GM18505 (cell line): ENCODE measurements around the gene NHERF2.

Source experiments
- ATAC-seq: cut with Tn5 transposase; IDR thresholded peaks from one replicate; pipeline ENCODE4 v1.9.1; 2021; ENCODE audit not compliant: unreplicated experiment
- POLR2A ChIP-seq: IDR thresholded peaks from 4 replicates; pipeline ENCODE4 v1.6.1; 2011; ENCODE audit warnings: borderline replicate concordance; ENCODE audit not compliant: insufficient read depth, insufficient read length; ENCODE audit errors: extremely low read depth

NHERF2 gene

DNA sequence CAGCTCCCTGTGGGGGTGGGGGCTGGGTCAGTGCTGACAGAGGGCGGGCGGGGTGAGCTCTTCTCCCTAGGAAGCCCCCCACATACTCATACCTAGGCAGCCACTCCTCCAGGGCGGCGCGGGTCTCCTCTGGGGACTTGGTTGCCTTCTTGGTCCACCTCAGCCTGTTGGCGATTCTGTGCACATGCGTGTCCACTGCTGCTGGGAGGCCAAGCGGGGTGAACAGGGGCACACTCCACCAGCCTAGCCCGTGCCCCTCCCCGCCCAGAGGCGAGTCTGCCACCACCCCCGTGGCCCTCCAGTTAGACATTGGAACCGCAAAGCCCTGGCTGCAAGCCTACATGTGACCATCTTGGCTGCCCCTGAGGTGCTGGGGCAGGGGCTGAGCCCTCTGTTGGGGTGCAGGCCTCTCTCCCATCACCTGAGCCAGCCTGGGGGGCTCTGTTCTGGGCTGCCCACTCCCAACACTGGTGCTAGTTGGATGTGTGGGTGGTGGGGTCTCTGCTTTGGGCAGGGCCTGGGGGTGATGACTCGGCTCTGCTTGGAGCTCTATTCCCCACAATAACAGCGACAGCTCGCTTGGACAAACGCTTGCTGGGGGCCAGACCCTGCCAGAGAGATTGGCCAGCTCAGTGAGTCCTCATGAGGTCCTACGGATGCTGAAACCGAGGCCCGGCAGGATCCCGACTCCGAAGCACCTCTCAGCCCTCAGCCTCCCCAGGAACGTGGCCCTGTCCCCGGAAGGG, 13.5 kb downstream of the NHERF2 start:
- no peak for ATAC-seq

DNA sequence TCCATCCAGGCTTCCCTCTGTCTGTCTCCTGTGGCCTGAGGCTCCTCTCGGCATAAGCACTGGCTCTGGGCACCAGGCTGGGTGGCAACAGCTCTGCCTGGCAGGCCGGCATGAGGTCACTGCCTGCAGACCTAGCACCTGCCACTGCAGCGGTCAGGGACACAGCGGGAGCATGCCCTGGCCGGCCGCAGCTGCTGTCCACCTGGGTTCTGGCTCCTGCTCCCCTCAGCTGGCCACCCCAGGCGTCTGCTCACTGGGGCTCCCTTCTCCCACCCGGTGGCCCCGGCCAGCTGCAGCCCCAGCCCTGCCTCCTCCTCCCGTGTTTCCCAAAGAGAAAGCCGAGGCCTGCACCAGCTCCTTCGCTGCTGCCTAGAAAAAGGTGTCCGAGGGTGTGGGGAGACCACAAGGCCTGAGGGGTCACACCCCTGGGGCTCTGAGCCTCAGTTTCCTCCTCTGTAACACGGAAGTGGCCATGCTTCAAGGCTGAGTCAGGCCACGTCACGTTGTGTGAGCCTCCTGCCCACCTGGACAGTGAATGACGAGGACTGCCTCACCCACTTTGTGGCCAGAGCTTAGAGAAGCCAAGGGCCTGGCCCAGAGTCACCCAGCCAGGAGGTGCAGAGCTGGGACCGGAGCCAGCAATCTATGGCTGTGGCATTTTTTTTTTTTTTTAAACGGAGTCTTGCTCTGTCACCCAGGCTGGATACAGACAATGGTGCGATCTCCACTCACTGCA, 14.3 kb downstream of the NHERF2 start:
- no peak for ATAC-seq
- TF ChIP-seq POLR2A, result no peak

More for the DNA sequence above, 13.5 kb downstream of the NHERF2 start:
- no peak for TF ChIP-seq POLR2A

DNA sequence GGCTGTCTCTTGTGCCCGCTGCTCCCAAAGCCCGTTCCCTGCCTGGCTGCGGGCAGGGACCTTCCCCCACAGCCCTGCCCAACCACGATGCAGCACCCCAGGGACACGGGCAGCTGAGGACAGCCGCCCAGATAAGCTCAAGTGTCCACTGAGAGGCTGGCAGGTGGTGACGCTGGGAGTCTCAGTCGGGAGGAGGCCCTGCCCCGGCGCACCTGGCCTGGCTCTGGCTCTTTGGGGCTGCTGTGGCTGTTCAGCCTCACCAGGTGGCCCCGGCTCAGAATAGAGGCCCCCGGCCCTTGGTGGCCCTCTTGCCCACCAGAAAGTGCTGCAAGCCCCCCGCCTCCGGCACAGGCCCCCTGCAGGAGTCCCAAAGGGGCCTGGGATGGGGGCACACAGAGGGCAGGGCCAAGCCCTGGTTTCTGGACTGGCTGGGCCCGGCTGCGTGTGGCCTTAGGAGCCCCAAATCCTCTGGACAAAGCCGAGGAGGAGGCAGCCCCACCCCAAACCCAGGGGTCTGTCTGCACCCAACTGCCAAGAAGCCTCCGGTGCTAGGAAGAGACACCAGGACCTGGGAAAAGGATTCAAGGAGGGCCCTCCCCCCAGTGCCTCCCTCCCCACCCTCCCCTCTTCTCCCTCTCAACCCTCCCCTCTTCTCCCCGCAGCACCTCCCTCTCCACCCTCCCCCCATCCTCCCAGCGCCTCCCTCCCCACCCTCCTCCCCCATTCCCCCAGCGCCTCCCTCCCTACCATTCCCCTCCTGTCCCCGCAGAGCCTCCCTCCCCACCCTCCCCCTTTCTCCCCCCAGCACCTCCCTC, 15.7 kb downstream of the NHERF2 start:
- no peak for ATAC-seq
- TF ChIP-seq POLR2A, result no peak

DNA sequence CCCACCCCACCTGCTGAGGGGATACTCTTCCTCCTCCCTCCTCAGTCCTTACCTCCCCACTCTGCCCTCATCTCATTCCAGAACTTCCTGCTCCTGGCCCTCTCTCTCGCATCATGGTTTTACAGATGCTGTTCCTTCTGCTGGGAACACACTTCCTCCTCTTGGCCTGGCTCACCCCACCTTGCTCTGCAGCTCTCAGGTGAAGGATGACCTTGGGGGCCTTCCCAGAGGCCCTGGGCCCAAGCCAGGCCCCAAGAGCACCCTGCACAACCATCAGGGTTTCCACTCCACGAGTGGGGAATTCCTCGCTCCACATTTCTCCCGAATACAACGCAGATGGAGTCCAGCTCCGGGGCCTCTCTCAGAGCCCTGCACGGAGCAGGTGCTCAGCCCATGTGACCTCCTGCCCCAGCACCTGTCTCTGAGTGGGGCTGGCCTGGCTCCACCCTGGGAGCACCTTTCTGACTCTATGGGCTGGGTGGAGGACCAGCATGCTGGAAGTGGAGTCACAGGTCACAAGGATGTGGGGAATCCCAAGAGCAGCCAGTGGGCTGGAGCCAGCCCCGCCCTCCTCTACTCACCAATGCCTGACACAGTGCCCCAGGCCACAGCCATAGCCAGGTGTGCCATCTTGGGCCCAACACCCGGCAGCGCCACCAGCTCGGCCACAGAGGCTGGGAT, 16.4 kb downstream of the NHERF2 start:
- no peak for ATAC-seq
- TF ChIP-seq POLR2A, result no peak

DNA sequence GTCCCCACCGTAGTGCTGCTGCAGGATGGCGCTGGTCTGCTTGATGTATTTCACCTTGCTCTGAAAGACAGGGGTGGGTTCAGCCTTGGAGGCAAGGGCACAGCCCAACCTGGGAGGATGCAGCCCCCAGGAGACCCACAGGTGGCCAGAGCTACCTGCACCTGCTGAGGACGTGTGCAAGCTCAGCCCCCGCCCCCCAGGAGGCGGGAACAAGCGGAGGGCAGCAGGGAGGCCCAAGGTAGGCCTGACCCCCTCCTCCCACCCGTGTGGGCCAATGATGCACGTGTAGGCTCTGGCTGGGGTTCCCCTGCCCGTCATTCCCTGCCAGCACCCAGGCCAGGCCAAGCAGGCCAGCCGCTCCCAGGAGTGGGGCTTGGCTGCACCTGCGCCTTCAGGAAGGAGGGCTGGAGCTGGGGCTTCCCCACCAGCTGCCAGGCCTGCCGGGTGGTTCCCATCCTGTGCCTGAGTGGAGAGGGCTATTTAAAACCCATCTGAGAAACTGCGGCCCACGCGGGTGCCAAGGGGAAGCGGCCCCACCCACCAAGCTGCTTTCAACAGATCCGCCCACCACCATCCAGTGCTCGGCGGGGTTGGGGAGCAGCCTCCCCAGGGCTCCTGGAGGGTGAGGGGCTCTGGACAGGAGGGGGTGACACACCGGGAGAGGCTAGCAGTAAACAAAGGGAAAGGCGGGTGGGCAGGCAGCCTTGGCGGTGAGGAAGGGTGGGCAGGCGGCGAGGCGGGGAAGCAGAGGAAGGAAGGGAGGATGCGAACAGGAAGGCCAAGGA, 17.2 kb downstream of the NHERF2 start:
- TF ChIP-seq POLR2A, result no peak
- no peak for ATAC-seq

DNA sequence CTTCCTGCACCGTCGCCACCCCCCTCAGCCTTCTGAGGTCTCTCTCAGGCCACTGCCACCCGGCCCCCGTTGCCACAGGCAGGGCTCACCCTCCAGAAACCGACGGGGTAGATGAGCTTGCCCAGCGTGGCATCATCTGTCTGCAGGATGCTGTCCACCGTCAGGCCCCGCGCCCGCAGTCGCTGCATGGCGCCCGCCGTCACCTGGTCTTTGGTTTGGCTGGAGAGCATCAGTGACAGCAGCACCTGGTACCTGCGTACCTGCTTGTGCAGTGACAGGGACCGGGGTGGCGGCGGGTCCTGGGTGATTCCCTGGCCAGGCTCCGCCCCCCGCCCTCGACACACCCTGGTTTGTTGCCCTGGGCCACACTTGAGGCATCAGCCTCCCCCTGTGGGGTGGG, 17.8 kb downstream of the NHERF2 start:
- no peak for TF ChIP-seq POLR2A

DNA sequence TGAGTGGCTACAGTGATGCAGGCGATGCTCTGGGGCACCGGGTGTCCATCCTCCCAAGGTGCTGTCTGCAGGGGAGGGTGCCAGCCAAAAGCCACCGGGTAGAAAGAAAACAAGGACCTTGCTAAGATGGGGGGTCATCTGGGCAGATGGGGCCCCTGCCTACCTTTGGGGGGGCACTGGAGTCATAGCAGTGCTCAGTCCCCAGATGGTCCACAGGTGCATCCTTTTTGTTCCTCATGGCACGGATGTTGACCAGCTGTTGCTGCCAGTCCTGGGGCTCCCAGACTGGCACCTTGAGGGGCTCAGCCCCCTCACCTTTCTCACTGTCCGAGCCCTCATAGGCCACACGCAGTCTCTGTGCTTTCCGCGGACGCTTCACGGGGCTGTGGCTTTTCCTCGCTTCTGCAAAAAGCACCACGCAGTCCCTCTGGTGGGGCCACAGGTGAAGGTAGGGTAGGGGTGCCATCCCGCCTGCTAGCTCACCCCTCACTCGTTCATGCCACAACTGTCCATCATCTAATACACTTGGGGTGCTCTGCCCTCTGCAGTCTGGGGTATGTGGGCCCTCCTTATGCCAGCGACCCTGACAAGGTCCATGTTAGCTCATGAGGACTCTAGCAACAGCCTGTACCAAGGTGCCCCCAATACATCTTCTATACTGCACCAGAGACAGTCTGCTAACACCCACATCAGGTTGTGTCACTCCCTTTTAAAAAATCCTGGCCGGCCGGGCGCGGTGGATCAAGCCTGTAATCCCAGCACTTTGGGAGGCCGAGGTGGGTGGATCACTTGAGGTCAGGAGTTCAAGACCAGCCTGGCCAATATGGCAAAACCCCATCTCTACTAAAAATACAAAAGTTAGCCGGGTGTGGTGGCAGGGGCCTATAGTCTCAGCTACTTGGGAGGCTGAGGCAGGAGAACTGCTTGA, 19.5 kb downstream of the NHERF2 start:
- ATAC-seq, result no peak
- TF ChIP-seq POLR2A, result no peak

More for the DNA sequence above, 17.8 kb downstream of the NHERF2 start:
- ATAC-seq, result no peak

DNA sequence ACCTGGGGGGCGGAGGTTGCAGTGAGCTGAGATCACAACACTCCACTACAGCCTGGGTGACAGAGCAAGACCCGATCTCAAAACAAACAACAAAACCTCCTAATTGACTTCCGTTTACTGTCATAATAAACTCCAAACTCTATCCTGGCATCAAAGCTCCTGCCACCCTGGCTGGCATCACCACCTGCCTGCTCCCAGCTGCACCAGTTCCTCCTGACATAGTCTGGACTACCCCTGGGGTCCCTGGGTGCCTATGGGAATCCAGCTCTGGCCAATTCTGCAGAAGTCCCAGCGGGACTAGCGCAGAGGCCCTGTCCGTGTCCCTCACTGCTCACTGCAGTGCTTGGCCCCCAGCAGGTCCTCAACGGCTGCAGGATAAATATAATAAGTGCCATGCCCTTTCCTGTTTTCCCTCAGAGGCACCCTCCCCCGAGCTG, 20.2 kb downstream of the NHERF2 start:
- no peak for TF ChIP-seq POLR2A
- ATAC-seq, result no peak

DNA sequence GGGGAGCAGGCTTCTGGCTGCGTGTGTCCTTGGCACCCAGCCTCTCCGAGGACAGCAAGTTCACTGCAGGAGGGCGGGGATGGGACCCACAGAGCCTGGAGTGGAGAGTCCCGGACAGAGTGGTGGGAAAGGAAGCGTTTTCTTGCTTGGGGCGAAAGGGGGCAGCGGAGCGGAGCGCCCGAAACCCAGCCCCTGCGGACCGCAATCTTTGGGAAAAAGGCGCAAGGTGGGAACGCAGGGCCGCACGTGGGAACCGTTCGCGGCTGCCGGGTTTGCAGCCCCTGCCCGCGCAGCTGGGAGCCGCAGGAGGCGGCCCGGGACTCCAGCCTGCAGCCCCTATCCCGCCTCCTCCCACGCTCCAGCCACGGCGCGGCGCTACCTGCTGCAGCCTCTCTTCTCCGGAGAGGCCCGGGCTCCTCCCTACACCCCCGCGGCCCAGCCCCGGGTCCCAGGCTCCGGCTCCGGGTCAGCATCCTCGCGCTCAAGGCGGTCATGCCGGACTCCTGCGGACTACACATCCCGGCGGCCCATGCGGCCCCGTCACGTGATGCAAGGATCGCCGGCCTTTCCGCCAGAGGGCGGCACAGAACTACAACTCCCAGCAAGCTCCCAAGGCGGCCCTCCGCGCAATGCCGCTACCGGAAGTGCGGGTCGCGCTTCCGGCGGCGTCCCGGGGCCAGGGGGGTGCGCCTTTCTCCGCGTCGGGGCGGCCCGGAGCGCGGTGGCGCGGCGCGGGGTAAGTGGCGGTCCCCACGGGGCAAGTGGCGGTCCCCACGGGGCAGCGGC, 20.8 kb downstream of the NHERF2 start, which contains the start of the genes NTHL1 and TSC2:
Gene NTHL1, minus strand, starts transcription at position 505 of the 786 bp plus-strand sequence. Its CDS starts 11 bp downstream, at position 494.
Gene TSC2, plus strand, starts transcription at position 656 of the 786 bp plus-strand sequence. CDS start 631 bp downstream, outside the sequence.
- peak; percentile 88 for ATAC-seq
- TF ChIP-seq POLR2A, result peak; percentile 76

DNA sequence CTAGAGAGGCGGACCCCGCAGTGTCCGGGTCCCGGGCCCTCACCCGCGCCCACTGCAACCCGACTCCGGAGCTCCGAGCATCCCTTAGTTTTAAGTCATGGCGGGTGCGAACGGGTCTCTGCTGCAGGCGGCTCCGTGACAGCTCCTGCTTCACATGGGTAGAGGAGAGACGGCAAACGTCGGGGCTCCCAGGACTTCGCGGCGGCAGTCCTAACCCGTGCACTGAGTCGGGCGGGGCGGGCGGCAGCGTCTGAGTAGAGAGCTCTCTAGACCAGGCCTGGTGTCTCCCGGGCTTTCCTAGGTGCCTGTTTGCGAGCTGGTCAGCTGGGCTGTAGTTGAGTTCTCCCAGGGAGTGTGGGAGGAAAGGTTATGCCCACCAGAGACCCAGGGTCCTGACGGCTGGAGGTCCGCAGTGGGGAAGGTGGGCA, 21.4 kb downstream of the NHERF2 start:
- TF ChIP-seq POLR2A, result no peak
- no peak for ATAC-seq
